Measurements from ENCODE around the gene ABHD14A.

The ABHD14A gene

GRCh38 chr3:52010431-52010830 is 35.6 kb downstream of the ABHD14A start:
- no peak for ATAC-seq
- TF ChIP-seq TSHZ2 (CRISPR knock-in tag; IDR thresholded peaks at IDR 0.05) = no peak
- no peak for TF ChIP-seq ESRRG (CRISPR knock-in tag; IDR thresholded peaks at IDR 0.05)
- TF ChIP-seq OSR1 (CRISPR knock-in tag; IDR thresholded peaks at IDR 0.05) = no peak

GRCh38 chr3:52012699-52013098 is 37.8 kb downstream of the ABHD14A start:
- ATAC-seq = no peak
- TF ChIP-seq CSRNP3 (CRISPR knock-in tag; IDR thresholded peaks at IDR 0.05) (no peak), ZNF565 (CRISPR knock-in tag; conservative IDR thresholded peaks at IDR 0.05; ENCODE audit: low read depth) (no peak), SNAI2 (CRISPR knock-in tag; IDR thresholded peaks at IDR 0.05) (no peak), PATZ1 (CRISPR knock-in tag; IDR thresholded peaks at IDR 0.05; ENCODE audit: borderline replicate concordance) (no peak), TSHZ2 (CRISPR knock-in tag; IDR thresholded peaks at IDR 0.05) (no peak), ZFP3 (CRISPR knock-in tag; IDR thresholded peaks at IDR 0.05) (no peak), RARB (CRISPR knock-in tag; IDR thresholded peaks at IDR 0.05) (no peak), ZFP30 (CRISPR knock-in tag; IDR thresholded peaks at IDR 0.05) (no peak)

- no peak for TF ChIP-seq ZFP3 (CRISPR knock-in tag; IDR thresholded peaks at IDR 0.05)
- no peak for TF ChIP-seq ZNF70 (CRISPR knock-in tag; IDR thresholded peaks at IDR 0.05)
- no peak for TF ChIP-seq ZNF565 (CRISPR knock-in tag; conservative IDR thresholded peaks at IDR 0.05; ENCODE audit: low read depth)
- no peak for TF ChIP-seq SNAI2 (CRISPR knock-in tag; IDR thresholded peaks at IDR 0.05)
- TF ChIP-seq TOX (CRISPR knock-in tag; IDR thresholded peaks at IDR 0.05; ENCODE audit: borderline replicate concordance) = no peak
- no peak for TF ChIP-seq GLIS3 (CRISPR knock-in tag; IDR thresholded peaks at IDR 0.05)
- no peak for TF ChIP-seq ZC3H10 (CRISPR knock-in tag; IDR thresholded peaks at IDR 0.05)
- TF ChIP-seq ZFP30 (CRISPR knock-in tag; IDR thresholded peaks at IDR 0.05) = no peak
- no peak for TF ChIP-seq PATZ1 (CRISPR knock-in tag; IDR thresholded peaks at IDR 0.05; ENCODE audit: borderline replicate concordance)
- TF ChIP-seq TSHZ2 (CRISPR knock-in tag; IDR thresholded peaks at IDR 0.05) = no peak
- no peak for TF ChIP-seq ARNTL (CRISPR knock-in tag; IDR thresholded peaks at IDR 0.05; ENCODE audit: borderline replicate concordance, low read depth)
- no peak for TF ChIP-seq RARB (CRISPR knock-in tag; IDR thresholded peaks at IDR 0.05)
- TF ChIP-seq TCF4 (CRISPR knock-in tag; IDR thresholded peaks at IDR 0.05; ENCODE audit: borderline replicate concordance) = no peak
- ATAC-seq = peak; percentile 58
Observed at GRCh38 chr3:52013802-52014598, 39.1 kb downstream of the ABHD14A start.

Data from SK-N-SH treated with all-trans-retinoic acid at 6 μM for 48 hours (cell line).